ENCODE data around the gene PTPRM. TPM values are rescaled to one million over a fixed set of nuclear protein-coding genes. Genes with fewer than 3 reads are reported as not detected.

PTPRM gene
- total RNA-seq, 1 experiment from 2014 or later: 6.2 TPM

- Histone ChIP-seq H4K91ac (ENCODE audit: insufficient read length, low read depth, low read length) (no peak overlapping the region), H2BK120ac (ENCODE audit: low read depth, low read length, poor library complexity, severe bottlenecking) (no peak overlapping the region), H3K4me1 (ENCODE audit: insufficient read depth, low read length) (no peaks in the 10 kb centered on the region; the same call in 1 of the 2 replicates), H2BK20ac (ENCODE audit: low read depth, low read length, poor library complexity, severe bottlenecking) (no peak overlapping the region), H2AFZ (ENCODE audit: low read length) (no peak overlapping the region), H2BK12ac (ENCODE audit: insufficient read length, low read depth, low read length) (no peak overlapping the region), H2BK5ac (ENCODE audit: insufficient read length, low read length) (no peak overlapping the region), H4K20me1 (ENCODE audit: control insufficient read depth, insufficient read depth, insufficient read length) (no peaks in the 10 kb centered on the region), H3K4ac (ENCODE audit: low read depth, low read length) (no peak overlapping the region), H3K79me1 (ENCODE audit: insufficient read depth, low read depth, low read length, poor library complexity, severe bottlenecking) (no peaks in the 10 kb centered on the region), H3K27ac (ENCODE audit: insufficient read length, low read depth, low read length) (no peak overlapping the region), H3K27me3 (ENCODE audit: insufficient read depth, low read length) (no peaks in the 10 kb centered on the region), H3T11ph (ENCODE audit: low read length) (no peak overlapping the region), H3K14ac (ENCODE audit: insufficient read depth, low read length) (no peak overlapping the region), H3K56ac (ENCODE audit: insufficient read length, low read depth, low read length) (no peak overlapping the region), H3K18ac (ENCODE audit: insufficient read length, low read depth, low read length) (no peak overlapping the region), H4K8ac (replicated peaks; ENCODE audit: insufficient read length, low read depth, low read length) (no peak overlapping the region), H2BK15ac (ENCODE audit: low read depth, low read length) (no peak overlapping the region), H3K79me2 (ENCODE audit: insufficient read depth, low read length) (no peaks in the 10 kb centered on the region), H3K4me2 (ENCODE audit: insufficient read depth, insufficient read length, low read length) (no peak overlapping the region), H3K23me2 (ENCODE audit: insufficient read length, low read depth, low read length, poor library complexity, severe bottlenecking) (no peaks in the 10 kb centered on the region), H3K9ac (ENCODE audit: extremely low read depth, insufficient read length, low read length) (no peak overlapping the region), H3K9me3 (ENCODE audit: control insufficient read depth, low read depth, low read length) (no peaks in the 10 kb centered on the region), H2AK5ac (ENCODE audit: insufficient read length, low read length) (no peak overlapping the region), H4K5ac (ENCODE audit: insufficient read length, low read depth, low read length) (no peak overlapping the region), H3K23ac (ENCODE audit: insufficient read length, low read depth, low read length) (no peak overlapping the region)
- Mint-ChIP-seq H3K27me3 (ENCODE audit: low read depth) (no peaks in the 10 kb centered on the region; the same call in 1 of the 2 replicates), H3K27ac (no peak overlapping the region), H3K4me3 (no peak overlapping the region), H3K9me3 (no peaks in the 10 kb centered on the region), H3K36me3 (ENCODE audit: insufficient read depth in 1 of 3, low read depth in 3 of 3) (no peaks in the 10 kb centered on the region), H3K4me1 (peaks cover 13 to 23% of the 10 kb centered on the region in 2 experiments)
- TF ChIP-seq, protein P1, sequence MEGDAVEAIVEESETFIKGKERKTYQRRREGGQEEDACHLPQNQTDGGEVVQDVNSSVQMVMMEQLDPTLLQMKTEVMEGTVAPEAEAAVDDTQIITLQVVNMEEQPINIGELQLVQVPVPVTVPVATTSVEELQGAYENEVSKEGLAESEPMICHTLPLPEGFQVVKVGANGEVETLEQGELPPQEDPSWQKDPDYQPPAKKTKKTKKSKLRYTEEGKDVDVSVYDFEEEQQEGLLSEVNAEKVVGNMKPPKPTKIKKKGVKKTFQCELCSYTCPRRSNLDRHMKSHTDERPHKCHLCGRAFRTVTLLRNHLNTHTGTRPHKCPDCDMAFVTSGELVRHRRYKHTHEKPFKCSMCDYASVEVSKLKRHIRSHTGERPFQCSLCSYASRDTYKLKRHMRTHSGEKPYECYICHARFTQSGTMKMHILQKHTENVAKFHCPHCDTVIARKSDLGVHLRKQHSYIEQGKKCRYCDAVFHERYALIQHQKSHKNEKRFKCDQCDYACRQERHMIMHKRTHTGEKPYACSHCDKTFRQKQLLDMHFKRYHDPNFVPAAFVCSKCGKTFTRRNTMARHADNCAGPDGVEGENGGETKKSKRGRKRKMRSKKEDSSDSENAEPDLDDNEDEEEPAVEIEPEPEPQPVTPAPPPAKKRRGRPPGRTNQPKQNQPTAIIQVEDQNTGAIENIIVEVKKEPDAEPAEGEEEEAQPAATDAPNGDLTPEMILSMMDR (conservative IDR thresholded peaks at IDR 0.05): no peak
- no CpG with 5 or more reads among the region's 3 CpGs for WGBS (ENCODE audit: extremely low coverage, insufficient read length, low lambda C conversion rate)
- no peak for DNase-seq
Measured at GRCh38 chr18:7896161-7896560, 329.0 kb downstream of the PTPRM start.
